HG03159 (cell line): ENCODE data around the gene SLC25A5.
A peak's percentile ranks its signal among the peaks of the same experiment; 100 is the strongest.
"Not testable (repeated sequence)": the region's sequence is repeated elsewhere in the genome, so short reads cannot be mapped to it uniquely, and the experiment has no call there.

Experiments used
- ATAC-seq: cut with Tn5 transposase; IDR thresholded peaks from one replicate; pipeline ENCODE4 v1.9.1; 2021; ENCODE audit warnings: mild to moderate bottlenecking, moderate library complexity; ENCODE audit not compliant: unreplicated experiment

Gene SLC25A5

GRCh38 chrX:119475389-119476101 lies 7.3 kb downstream of the SLC25A5 start:
- no peak for ATAC-seq

- ATAC-seq: no peak
Observed at GRCh38 chrX:119477812-119478232, 9.6 kb downstream of the SLC25A5 start.

- no peak for ATAC-seq
Observed at GRCh38 chrX:119478504-119478903, 10.3 kb downstream of the SLC25A5 start.

GRCh38 chrX:119479845-119480244 lies 11.6 kb downstream of the SLC25A5 start:
- ATAC-seq: no peak

- no peak for ATAC-seq
Observed at GRCh38 chrX:119481323-119481801, 13.1 kb downstream of the SLC25A5 start.

- no peak for ATAC-seq
Observed at GRCh38 chrX:119482041-119482440, 13.8 kb downstream of the SLC25A5 start.

- peak; percentile 72 for ATAC-seq
Observed at GRCh38 chrX:119482481-119483480, 14.5 kb downstream of the SLC25A5 start.

- no peak for ATAC-seq
Observed at GRCh38 chrX:119486745-119487144, 18.5 kb downstream of the SLC25A5 start.

GRCh38 chrX:119487766-119488165 lies 19.5 kb downstream of the SLC25A5 start:
- ATAC-seq: not testable (repeated sequence)

GRCh38 chrX:119488749-119489148 lies 20.5 kb downstream of the SLC25A5 start:
- ATAC-seq: no peak

- no peak for ATAC-seq
Observed at GRCh38 chrX:119489212-119490074, 21.2 kb downstream of the SLC25A5 start.

- ATAC-seq: no peak
Observed at GRCh38 chrX:119492463-119492862, 24.2 kb downstream of the SLC25A5 start.

GRCh38 chrX:119493851-119494495 lies 25.7 kb downstream of the SLC25A5 start:
- ATAC-seq: not testable (repeated sequence)

GRCh38 chrX:119495734-119496726 lies 27.8 kb downstream of the SLC25A5 start:
- ATAC-seq: no peak

GRCh38 chrX:119497185-119497584 lies 28.9 kb downstream of the SLC25A5 start:
- no peak for ATAC-seq

GRCh38 chrX:119500061-119500800 lies 32.0 kb downstream of the SLC25A5 start:
- ATAC-seq: no peak

GRCh38 chrX:119501511-119502148 lies 33.4 kb downstream of the SLC25A5 start:
- no peak for ATAC-seq
